Measurements from ENCODE around the gene TMEM126A.
A peak's percentile ranks its signal among the peaks of the same experiment; 100 is the strongest.
"Not testable (repeated sequence)": the region's sequence is repeated elsewhere in the genome, so short reads cannot be mapped to it uniquely, and the experiment has no call there.

TMEM126A gene

DNA sequence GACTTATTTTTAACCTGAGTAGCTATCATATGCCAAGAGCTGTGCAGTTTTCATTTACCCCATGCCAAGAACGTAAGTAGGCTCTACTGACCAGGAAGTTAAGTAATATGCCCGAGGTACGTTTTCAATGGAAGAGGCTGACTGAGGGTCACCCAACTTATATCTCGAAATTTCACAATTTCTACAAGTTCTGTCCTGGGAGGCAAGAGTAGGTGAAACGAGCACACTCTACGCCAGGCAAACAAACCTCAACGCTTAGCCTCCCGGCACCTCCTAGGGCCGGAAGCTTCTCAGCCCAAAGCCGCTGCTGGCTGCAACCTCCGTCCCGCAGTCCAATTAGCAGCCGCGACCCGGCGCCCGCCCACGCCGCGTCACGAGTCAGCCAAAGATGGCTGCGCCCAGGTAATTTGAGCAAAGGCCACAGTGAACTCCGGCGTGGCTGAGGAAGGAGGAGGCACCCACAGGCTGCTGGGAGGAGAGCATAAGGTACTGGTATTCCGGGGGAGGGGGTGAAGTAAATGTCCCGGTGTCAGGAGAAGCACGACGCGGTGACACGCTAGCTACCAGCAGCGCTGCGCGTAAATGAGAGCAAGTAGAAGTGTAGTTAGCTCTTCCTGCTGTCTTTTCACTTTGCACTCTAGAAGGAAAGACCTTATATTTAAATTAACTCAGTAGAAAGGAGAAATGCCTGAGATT lies at the start of gene TMEM126A:
TMEM126A (plus strand) TSS at position 364 of the 696 bp plus-strand sequence. CDS start 2,289 bp downstream, outside the sequence.
- DNase-seq, result peak; percentile 85

DNA sequence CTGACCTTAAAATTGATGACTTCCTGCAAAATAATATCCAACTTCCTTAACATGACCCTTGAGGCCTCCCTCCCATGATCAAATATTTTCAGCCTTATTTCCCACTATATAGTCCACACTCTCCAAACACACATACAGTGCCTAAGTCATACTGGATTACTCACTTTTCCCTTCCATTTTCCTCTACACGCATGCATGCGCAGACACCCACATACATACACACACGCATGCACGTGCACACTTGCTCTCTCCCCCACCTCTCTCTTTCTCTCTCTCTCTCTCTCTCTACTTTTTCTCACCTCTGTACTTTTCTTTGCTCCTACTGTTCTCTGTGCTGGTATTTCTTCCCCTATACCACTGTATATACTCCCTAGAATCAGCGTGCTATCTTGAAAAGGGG lies 48.7 kb upstream of the TMEM126A start:
- no peak for DNase-seq

DNA sequence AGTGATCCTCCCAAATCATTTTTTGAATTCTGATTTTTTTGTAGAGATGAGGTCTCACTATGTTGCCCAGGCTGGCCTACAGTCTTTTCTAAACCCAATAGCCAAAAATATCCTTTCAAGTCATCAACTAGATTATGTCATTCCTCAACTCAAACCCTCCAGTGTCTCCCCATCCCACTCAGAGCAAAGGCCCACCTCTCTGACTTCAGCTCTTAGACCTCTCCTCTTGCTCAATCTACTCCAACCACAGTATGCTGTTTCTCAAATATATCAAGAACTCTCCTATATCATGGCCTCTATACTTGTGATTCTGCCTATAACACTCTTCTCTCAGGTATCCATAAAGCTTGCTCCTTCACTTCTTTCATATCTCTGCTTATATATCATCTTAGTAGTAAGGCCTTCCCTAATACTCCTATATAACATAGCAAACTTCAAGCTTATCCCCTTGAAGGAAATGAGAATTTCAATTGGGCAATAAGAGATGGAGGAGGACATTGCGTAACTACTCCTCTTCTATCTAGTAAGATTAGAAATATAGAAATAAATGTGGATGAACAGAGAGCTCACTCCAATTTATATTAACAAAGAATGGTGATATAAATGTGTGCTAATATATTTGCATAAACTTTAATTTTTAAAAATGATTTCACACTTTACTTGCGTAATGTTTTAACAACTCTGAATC lies 45.1 kb upstream of the TMEM126A start:
- no peak for DNase-seq

DNA sequence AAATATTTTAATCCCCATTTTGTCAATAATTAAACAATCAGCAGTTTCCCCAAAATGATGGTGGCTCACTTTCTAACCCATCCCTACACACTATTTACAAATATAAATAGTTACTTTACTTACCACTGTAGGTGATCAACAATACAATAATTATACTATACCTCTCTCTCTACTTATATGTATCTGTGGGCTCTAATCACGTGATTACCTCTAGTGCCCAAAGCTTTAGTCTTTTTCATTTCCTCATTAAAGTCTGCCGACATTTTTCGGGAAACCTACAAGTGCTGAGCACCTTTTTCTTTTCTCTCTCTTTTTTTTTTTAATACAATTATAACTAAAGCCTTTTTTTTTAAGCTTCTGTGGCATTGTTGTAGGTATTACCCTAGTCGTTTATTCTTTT lies 44.5 kb upstream of the TMEM126A start:
- DNase-seq, result no peak

DNA sequence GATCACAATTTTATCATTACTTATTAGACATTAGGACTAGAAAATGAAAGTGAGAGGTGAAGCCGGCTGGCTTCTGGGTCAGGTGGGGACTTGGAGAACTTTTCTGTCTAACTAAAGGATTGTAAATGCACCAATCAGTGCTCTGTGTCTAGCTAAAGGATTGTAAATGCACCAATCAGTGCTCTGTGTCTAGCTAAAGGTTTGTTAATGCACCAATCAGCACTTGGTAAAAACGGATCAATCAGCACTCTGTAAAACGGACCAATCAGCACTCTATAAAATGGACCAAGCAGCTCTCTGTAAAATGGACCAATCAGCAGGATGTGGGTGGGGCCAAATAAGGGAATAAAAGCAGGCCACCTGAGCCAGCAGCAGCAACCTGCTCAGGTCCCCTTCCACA lies 41.5 kb upstream of the TMEM126A start:
- DNase-seq, result not testable (repeated sequence)

DNA sequence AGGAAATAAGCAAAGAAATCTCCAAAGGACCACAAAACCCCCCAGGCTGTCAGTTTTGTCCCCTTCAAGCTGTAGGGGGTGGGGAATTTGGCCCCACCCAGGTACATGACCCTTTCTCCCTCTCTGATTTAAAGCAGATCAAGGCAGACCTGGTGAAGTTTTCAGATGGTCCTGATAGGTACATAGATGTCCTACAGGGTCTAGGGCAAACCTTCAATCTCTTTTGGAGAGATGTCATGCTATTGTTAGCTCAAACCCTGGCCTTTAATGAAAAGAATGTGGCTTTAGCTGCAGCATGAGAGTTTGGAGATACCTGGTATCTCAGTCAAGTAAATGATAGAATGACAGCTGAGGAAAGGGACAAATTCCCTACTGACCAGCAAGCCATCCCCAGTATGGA lies 39.1 kb upstream of the TMEM126A start:
- not testable (repeated sequence) for DNase-seq

DNA sequence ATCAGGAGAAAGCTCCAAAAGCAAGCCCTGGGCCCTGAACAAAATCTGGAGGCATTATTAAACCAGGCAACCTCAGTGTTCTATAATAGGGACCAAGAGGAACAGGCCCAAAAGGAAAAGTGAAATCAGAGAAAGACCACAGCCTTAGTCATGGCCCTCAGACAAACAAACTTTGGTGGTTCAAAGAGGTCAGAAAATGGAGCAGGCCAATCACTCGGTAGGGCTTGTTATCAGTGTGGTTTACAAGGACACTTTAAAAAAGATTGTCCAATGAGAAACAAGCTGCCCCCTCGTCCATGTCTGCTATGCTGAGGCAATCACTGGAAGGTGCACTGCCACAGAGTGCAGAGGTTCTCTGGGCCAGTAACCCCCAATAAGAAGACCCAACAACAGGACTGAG lies 38.5 kb upstream of the TMEM126A start:
- DNase-seq, result not testable (repeated sequence)

DNA sequence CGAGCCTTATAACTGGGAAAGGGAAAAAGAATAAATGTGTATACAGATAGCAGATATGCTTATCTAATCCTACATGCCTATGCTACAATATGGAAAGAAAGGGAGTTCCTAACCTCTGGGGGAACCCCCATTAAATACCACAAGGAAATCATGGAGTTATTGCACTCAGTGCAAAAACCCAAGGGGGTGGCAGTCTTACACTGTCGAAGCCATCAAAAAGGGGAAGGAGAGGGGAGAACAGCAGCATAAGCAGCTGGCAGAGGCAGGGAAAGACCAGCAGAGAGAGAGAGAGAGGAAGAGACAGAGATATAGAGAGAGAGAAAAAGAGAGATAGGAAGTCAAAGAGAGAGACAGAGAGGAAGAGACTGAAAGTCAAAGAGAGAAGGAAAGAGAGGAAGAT lies 36.1 kb upstream of the TMEM126A start:
- DNase-seq, result not testable (repeated sequence)

DNA sequence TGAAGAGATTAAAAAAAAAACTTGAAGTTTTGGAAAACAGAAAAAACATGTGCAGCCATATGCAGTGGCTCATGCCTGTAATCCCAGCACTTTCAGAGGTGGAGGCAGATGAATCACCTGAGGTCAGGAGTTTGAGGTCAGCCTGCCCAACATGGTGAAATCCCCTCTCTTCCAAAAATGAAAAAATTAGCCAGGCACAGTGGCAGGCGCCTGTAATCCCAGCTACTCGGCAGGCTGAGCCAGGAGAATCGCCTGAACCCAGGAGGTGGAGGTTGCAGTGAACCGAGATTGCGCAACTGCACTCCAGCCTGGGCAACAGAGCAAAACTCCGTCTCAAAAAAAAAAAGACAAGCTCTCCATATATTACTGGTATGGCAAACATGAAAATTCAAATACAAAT lies 28.3 kb upstream of the TMEM126A start:
- no peak for DNase-seq

DNA sequence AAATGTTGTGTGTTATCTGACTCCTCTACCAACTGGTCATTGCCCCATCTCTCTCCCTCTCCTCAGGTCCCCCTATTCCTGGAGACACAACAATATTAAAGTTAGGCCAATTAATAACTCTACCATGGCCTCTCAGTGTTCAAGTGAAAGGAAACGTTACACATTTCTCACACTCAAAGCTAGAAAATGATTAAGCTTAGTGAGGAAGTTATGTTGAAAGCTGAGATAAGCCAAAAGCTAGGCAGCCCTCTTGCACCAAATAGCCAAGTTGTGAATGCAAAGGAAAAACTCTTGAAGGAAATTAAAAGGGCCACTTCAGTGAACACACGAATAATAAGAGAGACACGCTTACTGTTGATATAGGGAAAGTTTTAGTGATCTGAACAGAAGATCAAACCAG lies 27.5 kb upstream of the TMEM126A start:
- no peak for DNase-seq

DNA sequence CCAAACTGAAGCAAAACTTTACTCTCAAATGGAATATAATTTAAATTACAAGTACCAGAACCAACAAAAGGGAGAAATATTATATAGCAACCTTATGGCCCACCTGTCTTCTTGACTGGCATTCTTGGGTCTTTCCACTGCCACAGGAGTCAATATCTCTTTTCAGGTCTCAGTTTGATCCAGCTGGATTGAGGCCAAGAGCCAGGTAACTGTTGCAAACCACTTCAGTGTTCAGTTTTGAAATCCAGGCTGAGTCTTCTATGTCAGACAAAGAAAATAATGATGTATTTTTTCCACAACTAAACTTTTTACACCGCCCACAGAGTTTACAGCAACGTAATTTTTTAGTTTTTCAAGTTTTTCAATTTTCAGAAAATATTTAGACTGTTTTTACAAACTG lies 21.3 kb upstream of the TMEM126A start:
- no peak for DNase-seq

DNA sequence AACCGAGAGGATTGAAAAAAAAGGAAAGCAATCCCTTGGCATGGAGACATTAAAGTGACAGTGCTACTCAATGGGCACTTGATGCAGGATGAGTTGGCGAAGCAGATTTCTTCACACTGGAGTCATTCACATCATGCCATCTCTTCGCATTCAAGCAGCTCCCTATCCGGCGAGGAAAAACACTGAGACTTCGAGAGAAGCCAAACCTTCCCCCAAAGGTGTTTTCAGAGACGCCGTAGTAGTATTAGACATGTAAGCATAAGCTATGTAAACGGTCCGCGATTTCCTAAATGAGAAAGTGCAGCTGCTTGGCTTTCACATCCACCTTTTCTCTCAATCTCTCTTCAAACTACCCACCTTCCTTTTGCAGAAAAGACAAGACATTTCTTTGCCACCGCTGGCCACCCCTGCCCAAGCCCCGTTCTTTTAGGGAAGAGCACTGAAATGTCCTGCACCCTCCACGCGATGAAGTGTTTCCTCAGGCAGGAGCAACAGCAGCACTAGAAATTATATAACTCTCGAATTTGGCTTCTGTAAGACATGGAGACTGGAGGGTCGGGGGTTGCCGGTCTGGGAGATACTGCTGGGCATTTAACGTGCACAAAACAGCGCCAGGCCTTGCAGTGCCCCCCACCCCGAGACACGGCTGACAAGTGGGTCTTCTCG lies 20.3 kb upstream of the TMEM126A start, which contains the start of gene DLG2:
DLG2 (minus strand) TSS at position 13 of the 666 bp plus-strand sequence.
- peak; percentile 27 for DNase-seq

DNA sequence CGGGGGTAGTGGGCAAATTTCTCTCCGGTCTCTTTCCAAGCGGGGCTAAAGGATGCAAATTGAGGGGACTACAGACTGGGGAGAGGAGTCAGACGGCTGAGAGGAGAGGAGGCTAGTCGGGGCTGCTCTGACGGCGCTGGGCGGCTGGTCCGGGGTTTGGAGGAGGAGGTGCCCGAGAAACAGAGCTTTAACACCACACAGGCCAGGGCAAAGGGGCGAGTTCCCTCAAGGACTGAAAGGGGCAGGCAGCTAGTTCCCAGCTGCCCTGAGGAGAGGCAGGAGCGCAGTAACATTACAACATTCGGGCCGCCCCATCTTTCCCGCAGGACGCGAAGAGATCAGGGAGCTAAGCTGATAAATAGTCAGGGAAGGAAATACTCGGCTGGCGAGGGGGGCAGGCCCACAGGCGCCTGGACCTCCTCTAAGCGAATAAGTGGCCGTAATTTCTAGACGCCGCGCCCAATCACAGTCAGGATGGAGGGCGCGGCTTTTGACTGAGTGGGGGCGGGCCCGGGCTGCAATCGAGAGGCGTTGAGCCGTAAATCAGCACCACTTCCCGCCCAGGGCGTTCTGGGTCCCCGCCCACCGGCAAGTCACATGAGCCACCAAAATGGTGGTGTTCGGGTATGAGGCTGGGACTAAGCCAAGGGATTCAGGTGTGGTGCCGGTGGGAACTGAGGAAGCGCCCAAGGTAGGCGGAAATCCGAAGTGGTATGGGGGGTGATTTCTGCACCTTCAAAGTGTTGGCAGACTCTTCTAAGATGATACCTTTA lies 19.6 kb upstream of the TMEM126A start, which contains the start of gene TMEM126B:
TMEM126B (plus strand) TSS at position 596 of the 773 bp plus-strand sequence; CDS start at position 611, 15 bp downstream.
- DNase-seq, result peak; percentile 94

DNA sequence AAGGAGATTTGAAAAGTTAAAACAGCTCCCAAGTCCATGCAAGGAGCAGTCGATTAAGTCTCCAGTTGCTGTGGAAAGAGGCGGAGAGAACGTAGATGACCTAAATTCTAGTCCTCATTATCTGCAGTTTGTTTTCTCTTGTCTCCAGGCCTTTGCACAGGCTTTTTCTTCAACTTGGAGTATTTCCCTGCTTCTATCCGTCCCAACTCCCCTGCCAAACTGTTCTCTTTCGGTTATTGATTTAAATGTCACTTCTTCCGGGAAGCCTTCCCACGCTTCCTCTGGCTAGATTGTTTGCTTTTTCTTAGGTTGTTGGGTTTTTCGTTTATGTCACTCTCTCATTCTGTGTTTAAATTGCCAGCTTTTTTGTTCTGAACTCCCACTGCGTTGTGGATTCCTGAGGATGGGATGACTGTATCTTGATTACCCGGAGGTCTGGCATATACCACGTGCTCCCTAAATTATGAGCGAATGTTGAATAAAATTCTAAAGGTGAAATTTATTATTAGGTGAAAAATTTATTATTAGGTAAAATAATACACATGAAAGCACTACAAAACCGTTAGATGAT lies 18.9 kb upstream of the TMEM126A start:
- DNase-seq, result no peak

DNA sequence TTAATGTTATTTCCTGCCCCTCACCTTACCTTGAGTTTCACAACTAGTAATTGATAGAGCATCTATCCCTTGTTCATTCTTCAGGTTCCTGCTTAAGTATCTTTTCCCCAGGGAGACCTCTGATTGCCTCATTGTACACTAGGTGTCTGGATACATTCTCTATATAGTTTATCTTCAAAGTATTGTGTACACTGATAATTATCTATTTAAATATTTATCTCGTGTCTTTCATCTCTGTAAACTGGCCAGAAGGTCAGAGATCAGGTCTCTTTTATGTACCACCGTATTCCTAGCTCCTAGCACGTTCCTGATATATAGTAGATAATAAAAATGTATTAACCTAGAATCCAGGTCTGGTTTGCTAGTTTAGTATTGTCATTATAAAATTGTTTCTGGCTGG lies 13.0 kb upstream of the TMEM126A start:
- no peak for DNase-seq

DNA sequence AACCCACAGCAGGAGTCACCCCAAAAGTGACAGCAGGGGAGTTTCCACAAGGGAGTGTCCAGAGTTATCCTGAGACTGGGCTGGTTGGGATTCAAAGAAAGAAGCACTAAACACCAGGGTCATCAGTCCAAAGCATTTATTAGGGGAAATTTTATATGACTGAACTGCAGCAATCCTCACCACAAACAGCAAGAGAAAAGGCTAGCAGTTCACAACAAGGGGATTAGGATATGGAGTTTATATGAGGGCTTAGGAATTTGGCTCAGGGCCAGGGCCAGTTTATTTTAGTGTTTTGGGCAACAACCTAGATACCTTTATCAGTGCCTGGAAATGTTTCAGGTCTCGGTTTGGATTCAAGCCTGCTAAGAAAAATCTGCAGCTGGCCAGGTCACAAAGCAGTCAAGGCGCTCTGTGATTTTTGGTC lies 4.6 kb upstream of the TMEM126A start:
- no peak for DNase-seq

DNA sequence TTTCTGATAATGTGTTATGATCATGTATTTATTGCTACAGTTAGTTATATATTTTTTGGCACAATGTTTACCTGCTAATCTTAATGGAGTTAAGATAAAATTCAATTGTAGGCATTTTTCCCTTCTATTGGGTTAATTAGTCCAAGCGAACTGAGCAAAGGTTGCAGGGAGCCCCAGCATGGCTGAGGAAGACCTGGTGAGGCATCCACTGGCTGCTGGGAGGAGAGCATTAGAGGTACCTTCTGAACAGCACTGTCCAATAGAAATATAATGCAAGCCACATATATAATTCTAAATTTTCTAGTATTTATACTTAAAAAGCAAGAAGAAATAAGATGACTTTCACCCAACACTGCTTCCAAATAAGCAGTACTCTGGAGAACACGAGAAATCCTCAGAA lies 689 bp upstream of the TMEM126A start:
- no peak for DNase-seq

DNA sequence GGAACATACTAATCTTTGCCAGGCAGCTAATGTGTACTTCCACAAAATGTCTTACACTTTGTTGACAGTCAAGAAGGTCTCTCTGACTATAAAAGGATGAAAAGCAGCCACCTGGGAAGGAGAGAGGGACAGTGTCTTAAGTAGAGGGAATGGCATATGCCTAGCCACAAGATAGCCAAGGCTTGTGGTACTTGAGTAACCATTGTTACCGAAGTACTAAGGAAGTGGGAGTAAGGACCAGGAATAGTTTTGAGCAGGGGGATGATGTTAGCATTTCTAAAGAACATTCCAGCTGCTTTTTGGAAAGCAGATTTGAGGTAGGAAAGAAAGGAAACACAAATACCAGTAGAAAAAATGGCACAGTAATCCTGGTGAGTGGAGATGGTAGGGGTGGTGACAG lies 3.4 kb downstream of the TMEM126A start:
- DNase-seq, result no peak

DNA sequence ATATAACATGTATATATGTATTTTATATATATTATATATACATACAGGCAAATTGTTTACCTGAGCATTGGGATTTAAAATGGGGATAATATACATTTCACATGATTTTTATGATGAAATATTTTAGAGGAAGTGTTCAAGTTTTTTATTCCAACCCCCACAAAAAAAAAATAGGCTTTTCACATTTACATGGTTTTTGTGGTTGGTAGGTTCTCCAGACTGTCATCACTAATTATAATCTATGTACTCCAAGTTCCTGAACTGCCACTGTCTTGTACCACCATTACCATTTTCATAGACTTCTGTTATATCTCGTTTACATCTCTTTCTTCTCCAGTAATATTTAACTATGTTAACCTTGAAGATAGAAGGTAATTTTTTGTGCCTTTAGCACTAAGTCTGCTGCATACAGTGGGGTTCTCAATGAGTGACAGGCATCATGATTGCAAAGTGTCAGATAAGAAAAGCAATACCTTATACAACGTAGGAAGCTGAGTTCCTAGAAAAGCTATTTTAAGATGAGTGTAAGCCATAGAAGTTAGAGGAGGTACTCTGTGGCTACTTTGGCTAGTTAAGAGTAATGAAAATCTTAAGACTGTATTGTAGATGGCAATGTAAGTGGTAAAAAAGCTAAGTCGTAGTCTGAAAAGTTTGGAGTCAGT lies 5.2 kb downstream of the TMEM126A start:
- DNase-seq, result no peak

DNA sequence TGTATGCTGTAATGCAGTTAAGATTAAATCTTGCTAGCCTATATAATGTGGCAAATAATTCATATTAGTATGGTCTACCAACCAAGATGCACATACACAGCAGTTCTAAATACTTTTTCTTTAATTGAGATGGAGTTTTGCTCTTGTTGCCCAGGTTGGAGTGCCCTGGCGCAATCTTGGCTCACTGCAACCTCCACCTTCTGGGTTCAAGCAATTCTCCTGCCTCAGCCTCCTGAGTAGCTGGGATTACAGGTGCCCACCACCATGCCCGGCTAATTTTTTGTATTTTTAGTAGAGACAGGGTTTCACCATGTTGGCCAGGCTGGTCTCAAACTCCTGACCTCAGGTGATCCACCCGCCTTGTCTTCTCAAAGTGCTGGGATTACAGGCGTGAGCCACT lies 6.6 kb downstream of the TMEM126A start:
- DNase-seq, result not testable (repeated sequence)

DNA sequence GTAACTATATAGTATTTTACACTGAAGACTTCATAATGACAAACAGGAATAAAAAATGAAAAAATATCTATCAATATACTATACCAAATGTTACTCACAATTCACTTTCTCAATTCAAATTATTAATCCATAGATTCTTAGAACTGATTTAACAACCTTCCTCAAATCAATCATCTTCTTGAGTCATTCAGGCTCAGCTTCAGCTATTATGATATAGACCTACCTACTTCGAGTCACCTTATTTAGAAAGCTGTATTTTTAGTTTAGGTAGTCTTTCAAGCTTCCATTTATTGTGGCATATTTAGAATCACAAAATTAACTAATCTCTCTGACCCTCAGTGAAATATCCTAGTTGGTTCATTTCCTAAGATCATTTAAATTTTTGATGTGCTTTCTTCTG lies 9.0 kb downstream of the TMEM126A start:
- DNase-seq, result no peak

DNA sequence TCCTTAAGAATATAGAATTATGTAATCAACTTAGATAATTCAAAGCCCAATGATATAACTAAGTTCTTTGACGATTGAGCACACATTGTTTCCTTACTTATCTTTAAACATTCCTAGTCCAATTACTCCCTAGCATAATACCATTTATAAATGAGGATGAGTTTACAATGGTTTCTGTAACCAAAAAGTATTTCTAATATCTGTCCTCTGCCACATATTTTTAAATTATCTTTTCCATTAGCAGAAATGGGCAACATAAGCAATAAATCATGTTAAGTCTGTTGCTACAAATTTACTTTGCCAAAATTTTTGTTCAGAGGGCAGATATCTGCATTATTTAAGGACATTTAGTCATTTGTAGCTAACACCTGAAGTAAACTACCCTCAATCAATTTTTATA lies 10.4 kb downstream of the TMEM126A start:
- DNase-seq, result no peak

Measured in NCI-H2227 treated with DMSO at 0.1 percent for 48 hours (cell line).